HL-60 (cell line): ENCODE data around the gene SLC25A12.

ENCODE experiments used
- CTCF ChIP-seq: IDR thresholded peaks from one replicate; pipeline ENCODE4 v1.5.1; 2011; ENCODE audit warnings: low read length, control low read depth, inconsistent platforms; ENCODE audit not compliant: insufficient read depth
- GABPA ChIP-seq: IDR thresholded peaks from 2 replicates; pipeline ENCODE4 v1.6.1; 2012; ENCODE audit warnings: low read depth
- POLR2AphosphoS5 ChIP-seq: IDR thresholded peaks from 2 replicates; pipeline ENCODE4 v1.6.1; 2012; ENCODE audit warnings: low read depth
- REST ChIP-seq: IDR thresholded peaks from 2 replicates; pipeline ENCODE4 v1.6.1; 2012; ENCODE audit warnings: low read depth; ENCODE audit not compliant: insufficient replicate concordance
- SPI1 ChIP-seq: IDR thresholded peaks from 2 replicates; pipeline ENCODE4 v1.6.1; 2012; ENCODE audit warnings: low read depth, mild to moderate bottlenecking, borderline replicate concordance

GRCh38 chr2:171852366-171852888, 41.6 kb downstream of the SLC25A12 start:
- TF ChIP-seq POLR2AphosphoS5 (no peak), CTCF (no peak), REST (no peak), SPI1 (no peak), GABPA (no peak)
